ENCODE results near the gene MED17.

The MED17 gene

DNA sequence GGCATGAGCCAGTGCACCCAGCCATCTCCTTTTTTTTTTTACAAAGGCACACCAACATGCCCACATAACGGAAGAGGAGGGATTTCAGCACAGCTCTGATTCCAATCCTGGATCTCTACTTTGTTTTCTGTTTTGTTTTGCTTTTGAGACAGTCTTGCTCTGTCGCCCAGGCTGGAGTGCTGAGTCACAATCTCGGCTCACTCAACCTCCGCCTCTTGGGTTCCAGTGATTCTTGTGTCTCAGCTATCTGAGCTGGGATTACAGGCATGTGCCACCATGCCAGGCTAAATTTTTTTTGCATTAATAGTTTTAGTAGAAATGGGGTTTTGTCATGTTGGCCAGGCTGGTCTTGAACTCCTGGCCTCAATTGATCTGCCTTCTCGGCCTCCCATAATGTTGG, 38.3 kb downstream of the MED17 start:
- no peak overlapping the region for H3K4me3 ChIP-seq (ENCODE audit: low read depth, low read length)
- TF ChIP-seq, protein P1, sequence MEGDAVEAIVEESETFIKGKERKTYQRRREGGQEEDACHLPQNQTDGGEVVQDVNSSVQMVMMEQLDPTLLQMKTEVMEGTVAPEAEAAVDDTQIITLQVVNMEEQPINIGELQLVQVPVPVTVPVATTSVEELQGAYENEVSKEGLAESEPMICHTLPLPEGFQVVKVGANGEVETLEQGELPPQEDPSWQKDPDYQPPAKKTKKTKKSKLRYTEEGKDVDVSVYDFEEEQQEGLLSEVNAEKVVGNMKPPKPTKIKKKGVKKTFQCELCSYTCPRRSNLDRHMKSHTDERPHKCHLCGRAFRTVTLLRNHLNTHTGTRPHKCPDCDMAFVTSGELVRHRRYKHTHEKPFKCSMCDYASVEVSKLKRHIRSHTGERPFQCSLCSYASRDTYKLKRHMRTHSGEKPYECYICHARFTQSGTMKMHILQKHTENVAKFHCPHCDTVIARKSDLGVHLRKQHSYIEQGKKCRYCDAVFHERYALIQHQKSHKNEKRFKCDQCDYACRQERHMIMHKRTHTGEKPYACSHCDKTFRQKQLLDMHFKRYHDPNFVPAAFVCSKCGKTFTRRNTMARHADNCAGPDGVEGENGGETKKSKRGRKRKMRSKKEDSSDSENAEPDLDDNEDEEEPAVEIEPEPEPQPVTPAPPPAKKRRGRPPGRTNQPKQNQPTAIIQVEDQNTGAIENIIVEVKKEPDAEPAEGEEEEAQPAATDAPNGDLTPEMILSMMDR (IDR thresholded peaks at IDR 0.05; ENCODE audit: low read depth, low read length, missing control alignments), result no peak
- DNase-seq (ENCODE audit: low read depth), result no peak

DNA sequence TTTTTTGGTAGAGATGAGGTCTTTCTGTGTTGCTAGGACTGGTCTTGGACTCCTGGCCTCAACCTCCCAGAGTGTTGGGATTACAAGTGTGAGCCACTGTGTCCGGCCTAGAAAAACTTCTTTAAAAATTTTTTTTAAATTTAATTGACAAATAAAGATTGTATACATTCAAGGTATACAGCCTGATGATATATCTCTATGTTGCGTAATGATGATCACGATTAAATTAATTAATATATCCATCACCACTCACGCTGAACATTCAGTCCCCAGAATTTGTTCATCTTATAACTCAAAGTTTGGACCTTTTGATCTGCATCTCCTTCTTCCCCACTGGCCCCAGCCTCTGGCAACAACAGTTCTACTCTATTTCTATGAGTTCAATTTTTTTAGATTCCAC, 39.1 kb downstream of the MED17 start:
- no peak overlapping the region for H3K4me3 ChIP-seq (ENCODE audit: low read depth, low read length)
- DNase-seq (ENCODE audit: low read depth), result no peak
- TF ChIP-seq, protein P1 (IDR thresholded peaks at IDR 0.05; ENCODE audit: low read depth, low read length, missing control alignments), result no peak

DNA sequence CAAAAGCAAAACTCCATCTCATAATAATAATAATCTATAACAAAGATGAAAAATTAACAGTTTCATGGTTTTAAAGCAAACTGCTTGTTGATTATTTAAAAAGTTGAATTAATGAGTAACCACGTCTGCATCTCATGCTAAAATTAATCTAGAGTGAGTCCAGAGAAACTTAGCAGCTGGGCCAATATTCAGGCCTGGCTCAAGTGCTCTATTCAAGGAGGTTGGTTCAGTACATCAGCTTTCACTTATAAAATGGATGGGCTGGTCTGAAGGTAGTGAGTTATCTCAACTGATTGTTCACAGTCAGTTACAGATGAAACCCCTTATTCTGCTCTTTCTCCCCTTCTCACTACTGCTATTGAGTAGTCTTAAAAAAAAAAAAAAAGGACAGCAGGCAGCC, 43.3 kb downstream of the MED17 start:
- no peak overlapping the region for H3K4me3 ChIP-seq (ENCODE audit: low read depth, low read length)
- TF ChIP-seq, protein P1 (IDR thresholded peaks at IDR 0.05; ENCODE audit: low read depth, low read length, missing control alignments), result no peak
- DNase-seq (ENCODE audit: low read depth), result no peak

DNA sequence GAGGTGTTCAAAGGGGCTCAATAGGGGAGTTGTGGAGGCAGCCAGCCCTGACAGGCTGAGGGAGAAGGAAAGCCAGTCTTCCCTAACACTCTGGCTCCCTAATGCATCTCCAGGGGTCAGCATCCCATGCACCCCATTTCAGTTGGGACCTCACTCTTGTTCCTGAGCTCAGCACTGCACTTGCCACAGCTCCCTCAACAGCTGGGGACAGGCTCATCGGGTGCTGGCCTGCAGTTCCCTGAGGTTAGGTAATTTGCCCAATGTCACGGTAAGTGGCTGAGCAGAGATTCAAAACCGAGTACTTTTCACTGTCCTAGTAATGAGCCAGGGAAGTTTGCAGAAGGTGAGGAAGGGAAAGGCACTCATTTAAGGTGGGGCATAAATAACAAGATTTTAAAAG, 45.5 kb downstream of the MED17 start:
- no peak overlapping the region for H3K4me3 ChIP-seq (ENCODE audit: low read depth, low read length)
- no peak for DNase-seq (ENCODE audit: low read depth)
- TF ChIP-seq, protein P1 (IDR thresholded peaks at IDR 0.05; ENCODE audit: low read depth, low read length, missing control alignments), result no peak

DNA sequence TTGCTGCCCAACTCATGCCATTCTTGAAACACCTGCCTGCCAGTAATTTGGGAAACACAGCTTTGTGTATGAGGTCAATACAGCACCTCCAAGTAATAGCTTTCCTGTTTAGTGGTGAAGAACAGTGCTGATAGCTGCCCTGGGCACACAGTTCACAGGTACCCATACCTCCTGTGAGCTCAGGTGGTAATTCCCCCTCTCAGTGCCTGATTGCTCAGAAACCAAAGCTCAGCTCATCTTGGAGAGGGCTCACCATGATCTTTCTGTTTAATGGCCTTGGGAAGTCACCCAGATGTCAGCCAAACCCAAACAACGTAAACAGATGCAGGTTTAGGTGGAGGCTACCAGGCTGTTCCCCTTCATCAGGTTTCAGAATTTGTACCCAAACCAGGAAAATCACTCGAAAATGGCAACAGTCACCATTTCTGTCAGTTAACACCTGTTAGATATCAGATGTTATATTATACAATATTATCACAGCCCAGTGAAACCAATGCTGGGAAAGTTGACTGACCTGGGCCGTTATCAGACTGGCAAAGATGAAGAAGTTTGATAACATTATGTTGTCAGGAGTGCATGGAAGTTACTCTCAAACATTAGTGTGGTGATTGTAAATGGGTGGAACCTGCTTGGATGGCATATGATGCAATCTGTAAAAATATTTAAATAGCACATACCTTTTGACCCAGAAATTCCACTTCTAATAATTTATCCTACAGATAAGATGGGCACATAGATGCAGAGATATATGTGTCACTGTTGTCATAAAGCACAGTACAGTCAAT, 47.5 kb downstream of the MED17 start:
- no peak overlapping the region for H3K4me3 ChIP-seq (ENCODE audit: low read depth, low read length)
- DNase-seq (ENCODE audit: low read depth), result no peak
- TF ChIP-seq, protein P1 (IDR thresholded peaks at IDR 0.05; ENCODE audit: low read depth, low read length, missing control alignments), result no peak

DNA sequence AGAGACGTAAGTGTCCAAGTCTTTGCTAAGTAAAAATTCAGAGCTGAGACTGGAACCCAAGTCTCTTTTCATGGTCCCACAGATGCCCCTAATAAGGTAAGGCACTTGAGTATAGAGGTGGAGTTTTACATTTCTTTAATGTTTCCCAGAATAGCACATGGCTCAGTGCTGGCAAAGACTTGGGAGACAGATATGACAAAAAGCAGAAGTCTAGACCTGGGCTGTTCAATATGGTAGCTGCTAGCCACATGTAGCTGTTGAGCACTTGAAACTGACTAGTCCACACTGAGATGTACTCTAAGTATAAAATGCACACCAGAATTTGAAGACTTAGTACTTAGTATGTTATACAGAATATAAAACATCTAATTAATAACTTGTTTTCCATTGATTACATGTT, 48.7 kb downstream of the MED17 start:
- TF ChIP-seq, protein P1 (IDR thresholded peaks at IDR 0.05; ENCODE audit: low read depth, low read length, missing control alignments), result no peak
- no peak for DNase-seq (ENCODE audit: low read depth)
- no peak overlapping the region for H3K4me3 ChIP-seq (ENCODE audit: low read depth, low read length)

DNA sequence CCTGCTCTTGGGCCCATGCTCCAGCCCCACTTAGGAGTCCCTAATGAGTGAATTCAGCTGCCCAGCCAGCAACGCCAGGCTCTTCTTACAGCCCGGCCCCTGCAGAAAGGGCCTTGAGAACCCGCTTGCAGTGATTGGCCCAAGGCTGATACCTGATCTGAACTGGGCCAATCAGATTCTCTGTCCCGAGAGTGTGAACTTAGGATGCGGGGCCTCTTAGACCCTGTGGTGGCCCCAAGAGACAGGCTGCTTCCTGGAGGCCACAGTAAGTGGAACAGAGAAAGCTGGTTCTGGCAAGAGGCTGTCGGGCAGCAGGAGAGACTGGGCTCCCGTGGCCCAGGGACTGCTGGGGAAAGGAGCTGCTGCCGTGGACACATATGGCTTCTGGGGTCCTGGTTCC, 54.9 kb downstream of the MED17 start:
- TF ChIP-seq, protein P1 (IDR thresholded peaks at IDR 0.05; ENCODE audit: low read depth, low read length, missing control alignments), result no peak
- DNase-seq (ENCODE audit: low read depth), result no peak
- no peak overlapping the region for H3K4me3 ChIP-seq (ENCODE audit: low read depth, low read length)

Measured in GM12864 (cell line).